Amniotic epithelial cell (primary cell): ENCODE results near the gene APMAP.
"Not testable (repeated sequence)": the region's sequence is repeated elsewhere in the genome, so short reads cannot be mapped to it uniquely, and the experiment has no call there.

Experiments
- DNase-seq: peaks from one replicate; pipeline ENCODE4 v3.0.0-alpha.2; 2010; ENCODE audit warnings: low read depth

The APMAP gene

GRCh38 chr20:24930724-24931688 lies 61.5 kb downstream of the APMAP start:
- not testable (repeated sequence) for DNase-seq

GRCh38 chr20:24929867-24930723 lies 62.5 kb downstream of the APMAP start:
- not testable (repeated sequence) for DNase-seq

DNA sequence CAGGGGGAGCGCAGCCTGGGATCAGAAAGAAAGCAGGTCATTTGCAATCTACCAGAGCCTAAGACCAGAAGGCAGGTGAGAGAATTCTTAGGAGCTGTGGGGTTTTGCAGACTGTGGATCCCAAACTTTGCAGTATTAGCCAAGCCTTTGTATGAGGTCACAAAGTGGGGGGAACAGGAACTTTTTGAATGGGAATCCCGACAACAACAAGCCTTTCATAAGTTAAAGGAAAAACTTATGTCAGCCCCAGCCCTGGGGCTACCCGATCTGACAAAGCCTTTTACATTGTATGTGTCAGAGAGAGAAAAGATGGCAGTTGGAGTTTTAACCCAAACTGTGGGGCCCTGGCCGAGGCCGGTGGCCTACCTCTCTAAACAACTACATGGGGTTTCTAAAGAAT lies 63.3 kb downstream of the APMAP start:
- DNase-seq, result not testable (repeated sequence)

GRCh38 chr20:24920706-24921105 lies 71.8 kb downstream of the APMAP start:
- DNase-seq, result not testable (repeated sequence)

DNA sequence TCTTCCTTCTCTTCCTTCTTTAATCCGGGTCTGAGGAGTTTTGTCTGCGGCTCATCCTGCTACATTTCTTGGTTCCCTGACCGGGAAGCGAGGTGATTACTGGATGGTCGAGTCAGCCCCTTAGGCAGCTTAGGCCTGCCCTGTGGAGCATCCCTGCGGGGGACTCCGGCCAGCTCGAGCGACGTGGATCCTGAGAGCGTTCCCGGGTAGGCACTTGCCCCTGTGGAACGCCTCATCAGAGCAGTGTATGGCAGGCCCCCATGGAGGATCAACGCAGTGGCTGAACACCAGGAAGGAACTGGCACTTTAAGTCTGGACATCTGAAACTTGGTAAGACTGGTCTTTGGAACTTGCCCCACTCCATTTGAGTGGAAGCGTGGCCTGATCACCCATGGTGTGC lies 72.9 kb downstream of the APMAP start:
- DNase-seq, result not testable (repeated sequence)

DNA sequence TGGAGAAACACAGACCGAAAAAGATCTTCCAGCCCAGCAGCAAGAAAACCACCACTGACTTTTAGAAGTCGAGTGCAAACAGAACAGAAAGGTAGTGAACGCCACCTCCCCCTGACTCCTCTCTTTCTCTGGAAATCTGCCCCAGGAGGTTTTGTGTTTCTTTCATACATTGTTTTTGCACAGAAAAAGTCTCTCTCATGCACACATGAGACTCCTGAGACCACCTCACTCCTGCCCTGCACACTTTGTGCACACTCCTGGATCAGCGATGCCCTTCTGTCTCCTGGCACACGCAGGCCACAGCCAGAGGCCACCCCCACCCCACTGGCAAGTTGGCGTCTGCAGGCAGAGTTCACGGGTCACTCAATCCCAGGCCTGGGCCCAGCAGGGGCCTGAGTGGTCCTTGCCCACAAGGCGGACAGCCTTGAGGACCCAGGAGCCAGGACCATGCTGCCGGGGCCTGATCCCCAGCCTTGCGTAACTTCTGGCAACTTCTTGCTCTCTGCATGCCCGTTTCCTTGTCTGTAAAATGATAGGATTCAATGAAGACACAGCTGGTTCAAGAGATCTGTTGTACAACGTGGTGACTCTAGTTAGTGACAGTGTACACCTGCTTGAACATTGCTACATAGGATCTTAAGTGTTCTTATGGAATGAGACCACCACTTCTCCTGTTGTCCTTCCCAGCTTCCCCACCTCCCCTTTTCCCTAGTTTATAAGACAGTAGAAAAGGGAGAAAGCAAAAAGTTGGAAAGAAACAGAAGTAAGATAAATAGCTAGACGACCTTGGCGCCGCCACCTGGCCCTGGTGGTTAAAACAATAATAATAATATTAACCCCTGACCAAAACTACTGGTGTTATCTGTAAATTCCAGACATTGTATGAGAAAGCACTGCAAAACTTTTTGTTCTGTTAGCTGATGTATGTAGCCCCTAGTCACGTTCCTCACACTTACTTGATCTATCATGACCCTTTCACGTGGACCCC lies 73.7 kb downstream of the APMAP start:
- no peak for DNase-seq

GRCh38 chr20:24917797-24918578 lies 74.6 kb downstream of the APMAP start:
- DNase-seq, result peak; percentile 40

DNA sequence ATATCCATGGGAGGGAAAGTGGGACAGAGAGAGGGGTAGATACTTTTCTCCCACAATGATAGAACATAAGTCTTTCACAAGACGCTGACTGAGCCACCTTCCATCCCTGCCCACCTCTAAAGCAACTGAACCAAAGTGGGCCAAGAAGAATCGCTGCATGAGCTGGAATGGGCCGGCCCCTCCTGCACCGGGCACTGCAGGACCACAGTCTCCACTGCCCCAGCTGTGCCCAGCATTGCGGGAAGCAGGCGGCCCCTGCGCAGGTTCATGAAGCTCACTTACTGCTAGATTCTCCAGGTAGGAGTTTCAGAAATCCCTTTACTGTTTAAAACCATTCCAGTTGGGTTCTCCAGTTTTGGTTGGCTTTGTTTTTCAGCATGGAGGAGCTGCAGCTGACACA lies 75.5 kb downstream of the APMAP start:
- no peak for DNase-seq

DNA sequence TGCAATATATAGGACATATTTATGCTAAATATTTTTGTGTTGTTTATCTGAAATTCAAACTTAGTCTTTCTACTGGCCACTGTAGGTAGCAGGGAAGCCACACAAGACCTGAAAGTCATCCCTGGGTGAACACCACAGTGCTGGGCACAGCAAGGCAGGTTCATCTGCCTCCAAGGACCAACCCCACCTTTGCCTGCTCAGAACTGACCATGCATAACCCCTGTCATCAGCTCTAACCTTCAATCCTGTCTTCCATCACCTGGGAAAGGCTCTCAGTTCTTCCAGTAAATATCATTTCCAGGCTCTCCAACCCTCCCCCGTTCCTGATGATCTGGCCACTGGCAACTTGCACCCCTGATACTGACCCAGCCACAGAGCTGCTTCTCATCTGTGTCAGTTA lies 76.1 kb downstream of the APMAP start:
- DNase-seq, result no peak

DNA sequence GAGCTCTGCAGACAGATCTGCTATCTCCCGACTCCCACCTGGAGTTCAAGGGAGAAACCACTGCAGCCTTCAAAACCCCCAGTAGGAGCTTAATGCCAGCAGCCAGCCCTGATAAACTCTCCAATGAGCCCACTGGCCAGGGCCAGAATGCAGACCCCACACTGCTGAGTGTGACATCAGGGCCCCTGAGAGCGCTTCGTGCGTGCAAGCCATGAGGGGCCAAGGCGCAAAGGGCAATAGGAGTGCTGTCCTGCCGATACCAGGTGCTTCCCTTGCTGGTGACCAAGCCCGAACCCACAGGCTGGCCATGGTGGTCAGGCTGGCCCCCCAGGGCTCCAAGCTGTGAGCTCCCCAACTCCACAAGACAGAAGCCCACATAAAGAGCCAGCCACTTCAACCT lies 76.7 kb downstream of the APMAP start:
- DNase-seq, result no peak

- no peak for DNase-seq
These were observed 77.1 kb downstream of the APMAP start for GRCh38 chr20:24915440-24915839.

DNA sequence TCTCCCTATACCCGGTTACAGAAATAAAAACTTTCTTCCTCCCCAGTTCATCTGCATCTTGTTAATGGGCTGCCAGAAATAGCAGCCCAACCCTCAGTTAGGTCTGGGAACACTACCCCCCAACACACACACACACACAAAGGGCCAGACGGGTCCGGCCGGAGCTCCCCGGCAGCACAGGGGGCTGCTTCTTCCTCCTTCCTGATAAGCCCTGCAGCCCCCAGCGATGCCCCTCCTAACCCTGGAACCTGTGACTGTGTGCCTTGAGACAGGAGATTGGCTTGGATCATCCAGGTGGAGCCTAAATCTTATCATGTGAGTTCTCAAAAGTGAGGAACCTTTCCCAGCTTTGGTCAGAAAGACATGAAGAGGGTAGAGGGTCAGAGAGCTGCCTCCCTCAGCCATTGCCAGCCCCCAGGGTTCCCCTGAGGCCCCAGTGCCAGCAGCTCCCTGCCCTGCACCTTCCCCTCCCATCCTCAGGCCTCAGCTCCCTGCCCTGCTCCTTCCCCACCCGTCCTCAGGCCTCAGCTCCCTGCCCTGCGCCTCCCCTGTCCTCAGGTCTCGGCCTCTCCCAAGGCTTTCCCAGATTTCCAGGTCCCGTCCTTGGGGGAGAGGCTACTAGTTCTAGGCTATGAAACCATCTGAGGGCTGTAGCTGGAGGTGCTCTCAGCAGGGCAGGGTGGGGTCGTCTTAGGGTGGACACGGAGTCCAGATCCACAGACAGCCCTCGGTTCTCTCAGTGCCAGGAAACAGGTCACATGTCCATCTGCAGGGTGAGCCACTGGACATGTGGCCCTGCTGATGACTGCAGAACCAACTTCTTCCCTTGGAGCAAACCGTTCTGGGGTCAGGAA lies 77.9 kb downstream of the APMAP start:
- no peak for DNase-seq

- no peak for DNase-seq
These were observed 79.4 kb downstream of the APMAP start for GRCh38 chr20:24913076-24913628.
